ENCODE measurements around the gene HOXA5.

Gene HOXA5

DNA sequence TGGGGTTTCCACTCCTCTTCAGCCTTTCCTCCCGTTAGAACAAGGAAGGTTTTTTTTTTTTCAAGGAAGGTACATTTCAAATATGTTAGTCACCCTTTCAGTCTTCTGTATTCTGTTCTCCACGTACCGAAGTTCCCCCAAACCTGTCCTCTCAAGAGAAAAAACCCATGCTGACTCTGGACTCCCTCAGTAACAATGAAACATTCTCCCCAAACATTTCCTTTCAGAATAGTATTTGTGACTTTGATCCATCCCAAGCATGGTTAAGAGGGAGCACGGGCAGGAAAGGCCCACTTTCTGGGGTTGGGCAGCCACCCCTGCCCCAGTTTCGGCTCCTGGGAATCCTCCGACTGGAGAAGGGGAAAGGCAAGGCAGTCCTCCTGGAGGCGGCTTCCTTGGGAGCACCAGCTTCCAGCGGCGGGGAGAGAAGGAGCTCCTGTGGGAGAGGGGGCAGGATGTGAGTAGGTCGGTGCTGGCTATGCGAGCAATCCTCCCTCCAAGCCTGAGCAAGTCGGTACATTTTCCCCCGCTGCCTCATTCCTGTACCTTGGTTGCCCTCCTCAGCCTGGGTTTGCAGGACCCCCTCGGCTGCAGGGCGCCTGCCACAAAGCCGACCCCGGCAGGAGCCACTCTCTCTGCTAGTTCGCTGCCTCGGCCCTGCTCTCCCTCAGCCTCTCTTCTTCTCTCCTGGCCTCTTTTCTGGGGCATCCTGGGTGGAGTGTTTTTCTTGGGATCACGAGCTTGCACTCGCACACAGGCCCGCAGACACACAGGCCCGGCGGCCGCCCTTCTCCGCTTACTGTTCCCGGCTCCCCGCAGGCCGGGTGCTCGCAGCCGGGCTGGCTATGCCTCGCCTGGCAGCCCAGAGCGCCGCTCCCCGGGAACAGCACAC is 45.5 kb downstream of the HOXA5 start:
- no peak for TF ChIP-seq CTCF (IDR thresholded peaks at IDR 0.05; ENCODE audit: borderline replicate concordance, insufficient read depth, low read depth, low read length)

DNA sequence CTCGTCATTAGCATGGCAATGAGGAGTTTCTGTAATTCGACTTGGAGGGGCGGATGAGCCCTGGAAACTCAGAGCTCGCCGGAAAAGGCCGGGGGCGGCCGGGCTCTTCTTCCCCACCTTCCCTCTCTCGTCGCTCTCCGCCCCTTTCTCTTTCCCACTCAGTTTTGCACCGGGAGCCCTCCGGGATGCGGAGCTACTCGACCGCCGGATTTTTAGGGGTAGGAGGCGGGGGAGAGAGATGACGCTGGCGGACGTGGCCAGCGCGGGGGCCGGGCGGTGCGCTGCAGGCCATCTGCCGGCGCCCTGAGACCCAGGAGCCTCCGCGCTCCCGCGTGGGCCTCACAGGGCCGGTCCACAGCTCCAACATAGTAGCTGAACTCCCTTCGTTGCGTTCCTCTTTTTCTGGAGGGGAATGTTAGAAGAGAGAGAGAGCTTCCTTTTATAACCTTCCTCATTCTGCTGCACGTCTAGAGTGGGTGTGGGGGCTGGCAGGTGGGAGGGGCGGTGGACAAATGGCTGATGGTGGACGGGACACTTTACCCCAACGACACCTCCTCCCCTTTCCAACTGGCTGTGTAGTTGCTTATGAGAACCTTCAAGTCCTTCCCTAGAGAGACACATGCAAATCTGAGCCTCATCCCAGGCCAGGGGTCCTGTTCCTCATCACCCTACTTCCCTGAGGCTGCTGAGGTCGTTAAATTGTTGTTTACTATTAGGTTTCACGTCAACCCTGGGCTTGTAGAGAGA is 46.5 kb downstream of the HOXA5 start:
- H3K4me3 ChIP-seq (ENCODE audit: low read depth, low read length), result peak overlapping the region; percentile 71
- no peak for TF ChIP-seq CTCF (IDR thresholded peaks at IDR 0.05; ENCODE audit: borderline replicate concordance, insufficient read depth, low read depth, low read length)

More for the DNA sequence above, 45.5 kb downstream of the HOXA5 start:
- no peak overlapping the region for H3K4me3 ChIP-seq (ENCODE audit: low read depth, low read length)

GRCh38 chr7:27095897-27096767 is 47.3 kb downstream of the HOXA5 start, which contains the start of gene HOXA1:
HOXA1 (minus strand) TSS chr7:27096000; CDS start chr7:27095912, 88 bp downstream.
- peak within 1 kb of the TSS; percentile 71 for H3K4me3 ChIP-seq (ENCODE audit: low read depth, low read length)
- TF ChIP-seq CTCF (IDR thresholded peaks at IDR 0.05; ENCODE audit: borderline replicate concordance, insufficient read depth, low read depth, low read length), result no peak

GRCh38 chr7:27095050-27095896 is 48.2 kb downstream of the HOXA5 start:
- no peak for TF ChIP-seq CTCF (IDR thresholded peaks at IDR 0.05; ENCODE audit: borderline replicate concordance, insufficient read depth, low read depth, low read length)
- no peak overlapping the region for H3K4me3 ChIP-seq (ENCODE audit: low read depth, low read length)

- TF ChIP-seq CTCF (IDR thresholded peaks at IDR 0.05; ENCODE audit: borderline replicate concordance, insufficient read depth, low read depth, low read length), result no peak
- no peak overlapping the region for H3K4me3 ChIP-seq (ENCODE audit: low read depth, low read length)
Observed at GRCh38 chr7:27094304-27095049, 49.0 kb downstream of the HOXA5 start.
